Epidermal melanocyte (primary cell): ENCODE results near the gene DIP2B.
A peak's percentile ranks its signal among the peaks of the same experiment; 100 is the strongest.

Experiments
- DNase-seq: peaks from one replicate; pipeline ENCODE4 v3.0.0; 2011; ENCODE audit warnings: low spot score; ENCODE audit not compliant: insufficient read length

DIP2B gene

GRCh38 chr12:50725011-50725942, 220.5 kb downstream of the DIP2B start:
- no peak for DNase-seq

- DNase-seq = no peak
These were observed 222.7 kb downstream of the DIP2B start for GRCh38 chr12:50727466-50727865.

- DNase-seq = no peak
These were observed 223.6 kb downstream of the DIP2B start for GRCh38 chr12:50728417-50728816.

GRCh38 chr12:50728841-50729240, 224.1 kb downstream of the DIP2B start:
- DNase-seq = no peak

- DNase-seq = no peak
These were observed 227.8 kb downstream of the DIP2B start for GRCh38 chr12:50732591-50732990.

GRCh38 chr12:50733706-50734105, 228.9 kb downstream of the DIP2B start:
- DNase-seq = no peak

GRCh38 chr12:50734409-50735263, 229.9 kb downstream of the DIP2B start:
- no peak for DNase-seq

GRCh38 chr12:50739611-50740010, 234.8 kb downstream of the DIP2B start:
- no peak for DNase-seq

GRCh38 chr12:50740307-50740706, 235.5 kb downstream of the DIP2B start:
- DNase-seq = no peak

- DNase-seq = no peak
These were observed 238.0 kb downstream of the DIP2B start for GRCh38 chr12:50742776-50743175.

GRCh38 chr12:50745861-50746260, 241.1 kb downstream of the DIP2B start:
- no peak for DNase-seq

GRCh38 chr12:50746431-50746830, 241.6 kb downstream of the DIP2B start:
- no peak for DNase-seq

GRCh38 chr12:50747817-50748216, 243.0 kb downstream of the DIP2B start:
- DNase-seq = no peak

- DNase-seq = no peak
These were observed 244.7 kb downstream of the DIP2B start for GRCh38 chr12:50749459-50749882.

- DNase-seq = no peak
These were observed 245.6 kb downstream of the DIP2B start for GRCh38 chr12:50750366-50750765.

- DNase-seq = no peak
These were observed 247.3 kb downstream of the DIP2B start for GRCh38 chr12:50751948-50752721.

GRCh38 chr12:50753232-50753769, 248.5 kb downstream of the DIP2B start:
- DNase-seq = no peak

GRCh38 chr12:50763639-50764285, 259.0 kb downstream of the DIP2B start, which contains the start of gene ATF1:
ATF1 (plus strand) TSS chr12:50764101; CDS start chr12:50780146, 16,045 bp downstream.
- peak; percentile 93 for DNase-seq

- no peak for DNase-seq
These were observed 259.7 kb downstream of the DIP2B start for GRCh38 chr12:50764286-50765094.
